ENCODE measurements around the gene SBF1.

The SBF1 gene

DNA sequence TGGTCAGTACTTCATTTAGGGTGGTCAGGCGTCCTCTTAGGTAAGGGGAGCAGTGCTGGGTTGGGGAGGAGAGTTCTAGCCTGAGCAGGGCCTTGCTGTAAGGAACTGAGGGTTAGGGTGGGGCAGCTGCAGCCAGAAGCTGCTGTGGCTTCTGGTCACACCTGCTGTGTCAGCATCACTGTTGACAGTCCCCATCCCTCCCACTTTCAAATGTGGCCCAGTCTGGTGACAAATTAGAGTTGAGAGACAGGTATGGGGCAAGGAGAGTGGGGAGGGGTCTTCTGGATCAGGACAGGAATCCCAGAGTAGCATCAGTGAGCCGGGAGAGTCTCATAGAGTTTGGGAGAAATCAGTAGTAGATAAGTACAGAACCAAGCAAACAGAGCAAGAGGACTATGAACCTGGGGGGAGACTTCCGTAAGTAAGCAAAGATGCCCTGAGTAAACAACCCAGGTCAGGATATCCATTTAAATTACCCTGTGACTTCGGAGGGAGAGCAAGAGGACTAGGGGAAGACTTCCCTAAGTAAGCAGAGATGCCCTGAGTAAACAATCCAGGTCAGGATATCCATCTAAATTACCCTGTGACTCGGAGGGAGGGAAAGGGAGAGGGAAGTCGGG lies 78.0 kb downstream of the SBF1 start:
- DNase-seq (ENCODE audit: low read depth in 3 of 3) = no peak

Data from stimulated activated CD4-positive, alpha-beta T cell treated with anti-CD3 and anti-CD28 coated beads, TNF-alpha, amount 100 ng/mL, for 4 hours (primary cell).